ENCODE measurements around the gene CDH6. TPM values are rescaled to one million over a fixed set of nuclear protein-coding genes. Genes with fewer than 3 reads are reported as not detected.
"Not testable (repeated sequence)": the region's sequence is repeated elsewhere in the genome, so short reads cannot be mapped to it uniquely, and the experiment has no call there.

The CDH6 gene
- total RNA-seq, 1 donor from 2014 or later = not detected

- no peak for DNase-seq (ENCODE audit: low read depth in 2 of 2)
Observed at GRCh38 chr5:31328040-31328733, 134.7 kb downstream of the CDH6 start.

GRCh38 chr5:31329715-31330114 is 136.2 kb downstream of the CDH6 start:
- no peak for DNase-seq (ENCODE audit: low read depth in 2 of 2)

DNA sequence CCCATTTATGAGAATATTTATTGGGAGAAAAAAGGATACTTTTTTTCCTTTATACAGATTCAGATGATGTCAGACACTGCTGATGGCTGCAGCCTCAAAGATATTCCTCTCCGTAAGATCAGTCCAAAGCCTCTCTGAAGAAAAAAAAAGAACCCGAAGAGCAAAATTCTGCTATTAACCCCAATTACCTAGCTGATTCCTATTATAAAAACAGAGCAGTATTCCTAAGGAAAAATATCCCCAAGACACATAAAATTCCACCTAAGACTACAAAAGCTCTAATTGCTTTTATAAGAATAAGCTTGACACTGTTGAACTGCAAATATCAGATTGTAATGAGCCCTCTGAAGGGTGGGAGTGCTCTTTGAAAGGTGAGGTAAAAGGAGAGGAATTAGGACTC is 138.7 kb downstream of the CDH6 start:
- DNase-seq (ENCODE audit: low read depth in 2 of 2) = no peak

- DNase-seq (ENCODE audit: low read depth in 2 of 2) = no peak
Observed at GRCh38 chr5:31333475-31333874, 140.0 kb downstream of the CDH6 start.

DNA sequence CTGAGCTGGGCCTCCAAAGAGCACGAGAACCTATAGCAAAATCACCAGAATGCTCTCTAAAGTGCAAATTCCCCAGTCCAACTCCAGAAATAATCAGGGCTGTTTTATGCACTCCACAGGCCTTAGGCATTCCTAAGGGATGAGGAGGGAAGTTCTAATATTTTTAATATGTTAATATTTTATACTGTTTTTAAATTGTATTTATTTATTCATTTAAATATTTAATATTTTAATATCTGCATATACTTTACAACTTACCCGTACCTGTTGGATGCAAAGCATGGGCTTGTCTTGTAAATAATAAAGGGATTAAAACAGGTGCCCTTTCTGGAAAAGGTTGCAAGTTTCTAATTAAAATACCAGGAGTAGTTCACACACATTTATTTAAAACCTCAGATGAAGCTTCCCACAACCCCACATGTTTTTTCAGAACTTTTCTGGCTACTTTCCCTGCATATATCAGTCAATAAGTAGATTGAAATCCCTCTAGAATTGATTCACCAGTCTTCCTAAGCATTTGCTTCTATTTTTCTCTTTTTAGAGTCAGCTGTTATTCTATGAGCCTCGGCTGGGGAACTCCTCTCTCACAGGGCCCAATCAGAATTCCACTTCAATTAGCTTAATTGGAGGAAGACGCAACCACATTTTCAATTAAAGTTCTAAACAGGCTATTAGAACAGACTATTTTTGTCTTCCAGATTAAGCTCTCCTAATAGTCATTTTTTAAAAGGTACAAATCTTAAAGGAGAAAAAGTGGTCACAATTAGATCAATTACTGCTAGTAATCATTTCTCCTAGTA is 140.8 kb downstream of the CDH6 start:
- DNase-seq (ENCODE audit: low read depth in 2 of 2) = no peak

DNA sequence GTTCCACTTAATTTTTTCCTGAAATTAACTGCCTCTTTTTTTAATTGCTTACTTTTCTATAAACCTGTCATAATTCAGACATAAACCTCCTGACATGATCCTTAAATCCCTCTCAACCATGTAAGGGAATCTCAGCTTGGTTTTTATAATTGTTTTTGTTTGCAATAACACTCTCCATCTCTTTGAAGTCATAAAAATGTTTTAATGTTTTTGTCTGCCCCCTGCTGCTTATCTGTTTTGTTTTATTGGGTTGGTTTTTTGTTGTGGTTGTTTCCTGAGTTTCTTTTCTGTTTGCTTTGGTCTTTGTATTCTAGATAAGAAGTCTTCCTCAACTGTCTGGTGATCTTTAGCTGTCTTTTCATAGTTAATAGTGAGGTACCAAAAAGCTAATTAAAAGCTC is 142.0 kb downstream of the CDH6 start:
- no peak for DNase-seq (ENCODE audit: low read depth in 2 of 2)

DNA sequence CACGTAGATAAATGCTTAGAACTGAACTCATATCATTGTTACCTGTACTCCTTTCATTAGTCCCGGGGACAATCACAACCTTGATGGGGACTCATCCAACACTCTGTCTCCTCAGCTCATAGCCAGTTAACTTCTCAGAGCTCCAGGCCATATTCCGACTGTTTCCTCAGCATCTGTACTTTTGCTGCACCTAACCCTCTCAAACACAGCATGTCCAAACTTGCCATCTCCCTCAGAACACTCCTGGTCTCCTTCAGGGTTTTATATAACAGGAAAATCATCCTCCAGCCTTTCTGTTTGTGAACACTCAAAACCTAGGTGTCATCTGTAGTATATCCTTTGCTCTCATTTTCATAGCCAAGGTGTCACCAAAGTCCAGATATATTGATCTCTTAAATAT is 150.5 kb downstream of the CDH6 start:
- no peak for DNase-seq (ENCODE audit: low read depth in 2 of 2)

DNA sequence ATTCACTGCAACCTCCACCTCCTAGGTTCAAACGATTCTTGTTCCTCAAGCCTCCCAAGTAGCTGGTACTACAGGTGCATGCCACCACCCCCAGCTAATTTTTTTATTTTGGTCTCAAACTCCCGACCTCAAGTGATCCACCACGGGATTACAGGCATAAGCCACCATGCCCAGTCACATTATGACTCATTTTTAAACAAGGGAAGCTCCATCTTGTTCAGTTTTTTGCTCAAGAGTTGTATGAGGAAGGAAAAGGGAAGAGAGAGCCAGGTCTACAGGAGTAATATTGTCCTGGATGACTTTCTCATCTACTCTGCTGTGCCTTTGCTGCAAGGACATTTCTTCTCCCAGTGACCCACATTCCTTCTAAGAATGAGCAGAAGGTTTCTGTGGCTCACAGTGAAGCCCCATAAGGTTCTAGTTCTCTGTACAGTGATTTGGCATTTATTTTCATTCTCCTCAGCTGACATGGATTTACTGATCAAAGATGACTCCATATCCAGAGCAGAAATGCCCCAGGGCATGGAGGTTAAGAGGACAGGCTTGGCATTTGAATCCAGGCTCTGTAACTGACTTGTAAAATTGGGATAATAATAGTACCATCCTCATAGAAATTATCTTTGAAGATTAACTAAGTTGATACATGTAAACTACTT is 153.5 kb downstream of the CDH6 start:
- DNase-seq (ENCODE audit: low read depth in 2 of 2) = no peak

GRCh38 chr5:31347552-31347905 is 154.0 kb downstream of the CDH6 start:
- no peak for DNase-seq (ENCODE audit: low read depth in 2 of 2)

- no peak for DNase-seq (ENCODE audit: low read depth in 2 of 2)
Observed at GRCh38 chr5:31350395-31350794, 156.9 kb downstream of the CDH6 start.

- no peak for DNase-seq (ENCODE audit: low read depth in 2 of 2)
Observed at GRCh38 chr5:31355337-31355736, 161.9 kb downstream of the CDH6 start.

GRCh38 chr5:31357038-31357437 is 163.6 kb downstream of the CDH6 start:
- DNase-seq (ENCODE audit: low read depth in 2 of 2) = no peak

- no peak for DNase-seq (ENCODE audit: low read depth in 2 of 2)
Observed at GRCh38 chr5:31359839-31360238, 166.4 kb downstream of the CDH6 start.

- no peak for DNase-seq (ENCODE audit: low read depth in 2 of 2)
Observed at GRCh38 chr5:31361234-31361633, 167.7 kb downstream of the CDH6 start.

DNA sequence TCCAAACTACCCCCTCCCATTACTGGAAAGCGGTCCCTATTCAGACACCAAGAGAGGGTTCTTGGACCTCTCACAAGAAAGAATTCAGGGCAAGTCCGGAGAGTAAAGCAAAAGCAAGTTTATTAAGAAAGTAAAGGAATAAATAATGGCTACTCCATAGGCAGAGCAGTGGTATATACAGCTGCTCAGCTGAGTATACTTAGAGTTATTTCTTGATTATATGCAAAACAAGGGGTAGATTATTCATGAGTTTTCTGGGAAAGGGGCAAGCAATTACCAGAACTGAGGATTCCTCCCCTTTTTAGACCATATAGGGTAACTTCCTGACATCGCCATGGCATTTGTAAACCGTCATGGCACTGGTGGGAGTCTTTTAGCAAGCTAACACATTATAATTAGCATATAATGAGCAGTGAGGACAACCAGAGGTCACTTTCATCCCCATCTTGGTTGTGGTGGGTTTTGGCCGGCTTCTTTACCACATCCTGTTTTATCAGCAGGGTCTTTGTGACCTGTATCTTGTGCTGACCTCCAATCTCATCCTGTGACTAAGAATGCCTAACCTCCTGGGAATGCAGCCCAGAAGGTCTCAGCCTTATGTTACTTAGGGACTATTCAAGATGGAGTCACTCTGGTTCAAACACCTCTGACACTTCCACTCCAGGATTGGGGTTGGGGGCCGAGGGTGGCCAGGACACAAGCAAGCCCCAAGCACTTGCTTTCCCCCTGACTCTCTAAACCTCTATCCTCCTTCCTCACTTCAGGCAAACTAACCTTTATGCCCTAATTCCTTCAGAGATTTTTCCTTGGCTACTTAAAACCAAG is 168.4 kb downstream of the CDH6 start:
- not testable (repeated sequence) for DNase-seq (ENCODE audit: low read depth in 2 of 2)

GRCh38 chr5:31362529-31362900 is 169.0 kb downstream of the CDH6 start:
- no peak for DNase-seq (ENCODE audit: low read depth in 2 of 2)

- no peak for DNase-seq (ENCODE audit: low read depth in 2 of 2)
Observed at GRCh38 chr5:31362931-31363568, 169.6 kb downstream of the CDH6 start.

DNA sequence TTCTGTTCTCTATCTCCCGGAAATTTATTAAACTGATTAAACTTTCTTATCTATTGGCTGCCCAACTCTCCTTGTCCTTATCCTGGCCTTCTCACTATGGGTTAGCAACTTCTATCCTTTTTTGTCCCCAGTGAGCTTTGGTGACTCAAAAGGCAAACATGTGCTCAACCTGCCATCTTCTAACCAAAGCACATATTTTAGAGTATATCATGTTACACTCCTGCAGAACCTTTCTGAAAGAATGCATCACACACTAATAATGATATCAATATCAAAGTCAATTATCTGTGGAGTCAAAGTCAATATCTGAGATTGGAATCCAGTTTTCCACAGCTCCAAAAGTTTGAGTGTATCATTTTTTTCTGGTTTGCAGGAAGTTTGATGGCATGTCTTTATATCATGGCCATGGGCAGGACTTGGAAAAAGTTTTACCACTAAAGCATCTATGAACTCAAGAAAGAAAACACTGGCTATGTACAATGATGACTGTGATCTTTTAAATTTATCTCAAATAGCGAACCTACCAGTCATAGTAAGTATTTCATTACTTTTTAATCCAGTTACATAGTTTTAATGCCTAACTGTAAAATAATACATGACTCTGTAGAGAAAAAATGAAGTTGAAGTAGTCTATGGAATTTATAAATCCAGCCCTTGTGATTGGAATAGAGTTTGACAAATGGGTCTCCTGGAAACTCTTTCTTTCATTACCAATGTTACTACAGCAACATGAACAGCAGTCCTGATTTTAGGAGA is 171.6 kb downstream of the CDH6 start:
- no peak for DNase-seq (ENCODE audit: low read depth in 2 of 2)

DNA sequence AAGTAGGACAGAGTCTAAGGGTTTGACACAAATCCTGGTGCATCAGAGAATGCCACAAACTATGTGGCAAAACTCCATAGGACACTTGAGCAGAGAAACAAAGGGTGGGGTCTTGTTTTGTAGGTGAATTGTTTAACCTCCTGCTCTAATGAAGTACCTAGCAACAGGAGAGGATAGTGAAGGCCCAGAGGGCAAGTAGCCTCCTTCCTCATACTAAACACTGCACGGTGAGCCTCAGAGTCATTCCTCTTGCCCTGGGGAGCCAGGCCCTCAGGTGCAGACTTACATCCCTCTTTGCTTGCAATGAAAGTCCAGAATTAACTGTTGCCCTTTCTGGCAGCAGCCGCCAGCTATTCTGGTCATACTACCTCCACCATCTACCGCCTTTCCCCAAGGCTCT is 172.3 kb downstream of the CDH6 start:
- no peak for DNase-seq (ENCODE audit: low read depth in 2 of 2)

GRCh38 chr5:31366941-31367340 is 173.5 kb downstream of the CDH6 start:
- no peak for DNase-seq (ENCODE audit: low read depth in 2 of 2)

- no peak for DNase-seq (ENCODE audit: low read depth in 2 of 2)
Observed at GRCh38 chr5:31372124-31372523, 178.6 kb downstream of the CDH6 start.
